ENCODE measurements around the gene EML2.

EML2 gene

GRCh38 chr19:45569619-45570421, 69.4 kb downstream of the EML2 start:
- DNase-seq, result peak in 40 of 42 donors; percentile 15 to 83 (median 58)
- intact Hi-C loops (cut with DNase I), result no loop called here

DNA sequence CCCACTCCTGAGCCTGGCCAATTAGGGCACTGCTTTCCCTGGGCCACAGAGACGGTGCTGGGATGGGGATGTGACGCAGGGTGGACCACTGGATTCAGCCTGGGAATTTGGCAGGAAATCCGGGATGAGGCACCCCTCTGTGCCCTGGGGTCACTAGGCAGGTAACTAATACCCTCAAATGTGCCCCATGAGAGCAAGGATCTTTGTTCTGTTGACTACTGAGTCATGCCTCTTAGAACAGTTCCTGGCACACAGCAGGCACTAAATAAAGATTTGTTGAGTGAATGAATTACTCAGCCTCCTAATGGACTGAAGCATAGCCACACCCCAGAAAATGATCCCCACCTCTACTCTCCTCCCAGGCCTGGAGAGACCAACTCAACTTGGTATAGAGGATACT, 70.5 kb downstream of the EML2 start:
- DNase-seq, result no peak
- intact Hi-C loops (cut with DNase I), result no loop called here

- no peak for DNase-seq
- intact Hi-C loops (cut with DNase I), result no loop called here
Observed at GRCh38 chr19:45567609-45568008, 71.6 kb downstream of the EML2 start.

DNA sequence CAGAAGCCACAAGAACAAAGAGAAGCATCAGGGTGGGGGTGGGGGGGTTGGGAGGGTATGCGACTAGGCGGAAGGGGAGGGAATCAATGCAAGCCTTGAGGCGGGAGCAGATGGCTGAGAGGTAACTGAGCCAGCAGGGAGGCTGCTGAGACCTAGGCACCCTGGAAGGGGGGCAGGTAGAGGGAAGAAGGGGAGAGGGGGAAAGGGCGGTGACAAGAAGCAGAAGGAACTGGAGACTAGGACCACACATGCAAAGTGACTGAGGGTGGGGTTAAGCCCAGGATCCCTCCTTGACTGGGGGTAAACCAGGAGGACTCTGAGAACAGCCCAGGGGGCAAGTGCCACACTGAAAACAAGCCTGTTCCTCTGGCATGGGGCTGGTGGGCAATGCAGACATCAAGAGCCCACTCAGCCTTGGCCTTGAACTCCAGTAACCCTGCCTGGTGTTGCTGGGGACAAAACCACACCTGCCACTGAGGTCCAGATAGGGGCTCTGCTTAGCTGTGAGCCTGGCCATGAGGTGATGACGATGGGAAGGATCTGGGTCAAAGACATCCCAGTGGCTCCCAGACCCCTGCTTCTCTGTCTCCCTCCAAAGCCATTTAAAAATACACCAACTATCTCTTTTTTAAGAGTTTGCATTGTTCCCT, 74.9 kb downstream of the EML2 start:
- intact Hi-C loops (cut with DNase I), result no loop called here
- DNase-seq, result no peak

GRCh38 chr19:45560686-45561085, 78.5 kb downstream of the EML2 start:
- intact Hi-C loops (cut with DNase I), result no loop called here
- DNase-seq, result no peak

DNA sequence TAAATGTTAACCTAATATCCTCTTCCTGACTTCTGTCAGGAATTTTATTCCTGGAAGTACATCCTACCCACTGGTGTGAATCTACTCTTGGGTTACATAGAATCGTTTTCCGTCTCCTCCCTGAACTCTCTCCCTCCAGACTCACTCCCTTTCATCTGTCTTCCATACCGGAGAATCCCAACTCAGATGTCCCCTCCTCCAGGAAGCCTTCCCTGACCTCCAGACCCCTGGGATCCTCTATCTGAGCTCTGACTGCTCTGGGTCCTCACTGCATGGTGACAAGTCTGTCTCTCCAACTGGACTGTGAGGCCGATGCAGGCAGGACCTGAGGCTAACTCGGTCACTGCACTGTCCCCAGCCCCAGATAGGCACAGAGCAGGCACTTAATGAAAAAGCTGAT, 79.2 kb downstream of the EML2 start:
- intact Hi-C loops (cut with DNase I), result no loop called here
- no peak for DNase-seq
